ENCODE results near the gene NPB.

DNA sequence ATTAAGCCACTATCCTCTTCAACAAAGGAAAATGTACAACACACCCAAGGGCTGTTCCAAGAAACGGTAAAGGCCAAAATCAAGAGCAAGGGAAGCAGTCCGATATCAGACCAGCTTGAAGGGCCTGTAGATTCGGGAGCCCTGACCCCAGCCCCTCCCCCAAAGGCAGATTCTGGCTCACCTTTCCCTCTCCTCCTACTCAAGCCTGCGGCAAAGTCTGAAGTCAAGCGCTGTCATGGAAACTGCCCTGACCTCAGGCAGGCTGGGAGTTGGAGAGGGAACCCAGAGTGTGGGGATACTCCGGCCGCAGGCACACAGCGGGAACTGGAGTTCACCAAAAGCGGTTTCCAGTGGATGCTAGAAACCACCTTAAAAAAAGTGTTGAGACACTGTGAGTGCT, 12.4 kb upstream of the NPB start:
- TF ChIP-seq, protein P1, sequence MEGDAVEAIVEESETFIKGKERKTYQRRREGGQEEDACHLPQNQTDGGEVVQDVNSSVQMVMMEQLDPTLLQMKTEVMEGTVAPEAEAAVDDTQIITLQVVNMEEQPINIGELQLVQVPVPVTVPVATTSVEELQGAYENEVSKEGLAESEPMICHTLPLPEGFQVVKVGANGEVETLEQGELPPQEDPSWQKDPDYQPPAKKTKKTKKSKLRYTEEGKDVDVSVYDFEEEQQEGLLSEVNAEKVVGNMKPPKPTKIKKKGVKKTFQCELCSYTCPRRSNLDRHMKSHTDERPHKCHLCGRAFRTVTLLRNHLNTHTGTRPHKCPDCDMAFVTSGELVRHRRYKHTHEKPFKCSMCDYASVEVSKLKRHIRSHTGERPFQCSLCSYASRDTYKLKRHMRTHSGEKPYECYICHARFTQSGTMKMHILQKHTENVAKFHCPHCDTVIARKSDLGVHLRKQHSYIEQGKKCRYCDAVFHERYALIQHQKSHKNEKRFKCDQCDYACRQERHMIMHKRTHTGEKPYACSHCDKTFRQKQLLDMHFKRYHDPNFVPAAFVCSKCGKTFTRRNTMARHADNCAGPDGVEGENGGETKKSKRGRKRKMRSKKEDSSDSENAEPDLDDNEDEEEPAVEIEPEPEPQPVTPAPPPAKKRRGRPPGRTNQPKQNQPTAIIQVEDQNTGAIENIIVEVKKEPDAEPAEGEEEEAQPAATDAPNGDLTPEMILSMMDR (IDR thresholded peaks at IDR 0.05): no peak
- no peak for TF ChIP-seq POLR2A (IDR thresholded peaks at IDR 0.05)
